Mesendoderm (in vitro differentiated cells): Measurements from ENCODE around the gene ABHD5.
A peak's percentile ranks its signal among the peaks of the same experiment; 100 is the strongest.

ENCODE experiments used
- DNase-seq: peaks from one replicate; pipeline ENCODE4 v3.0.0; 2013
- H2AK5ac ChIP-seq: 2 replicates; pipeline ENCODE4 v1.6.1; 2013; ENCODE audit warnings: low read length, inconsistent platforms
- H2BK120ac ChIP-seq: 2 replicates; pipeline ENCODE4 v1.6.1; 2013; ENCODE audit warnings: low read depth, mild to moderate bottlenecking, low read length, moderate library complexity, mixed read lengths
- H2BK15ac ChIP-seq: replicated peaks from 2 replicates; pipeline ENCODE4 v1.6.1; 2013; ENCODE audit warnings: low read depth, mild to moderate bottlenecking, moderate library complexity
- H2BK5ac ChIP-seq: 2 replicates; pipeline ENCODE4 v1.6.1; 2013; ENCODE audit warnings: low read length, inconsistent platforms
- H3K18ac ChIP-seq: 2 replicates; pipeline ENCODE4 v1.6.1; 2013; ENCODE audit warnings: mild to moderate bottlenecking, low read length, mixed read lengths
- H3K23ac ChIP-seq: one replicate; pipeline ENCODE4 v1.6.1; 2013; ENCODE audit warnings: low read length
- H3K27ac ChIP-seq: 2 replicates; pipeline ENCODE4 v1.5.1; 2013; ENCODE audit warnings: low read depth, mild to moderate bottlenecking, inconsistent platforms, low read length, moderate library complexity
- H3K27me3 ChIP-seq: 2 replicates; pipeline ENCODE4 v1.6.1; 2013; ENCODE audit warnings: low read length, control low read depth, mild to moderate bottlenecking, inconsistent platforms; ENCODE audit not compliant: insufficient read depth, poor library complexity
- H3K36me3 ChIP-seq: 2 replicates; pipeline ENCODE4 v1.6.1; 2013; ENCODE audit warnings: low read length, inconsistent platforms; ENCODE audit not compliant: control insufficient read depth, insufficient read depth
- H3K4ac ChIP-seq: one replicate; pipeline ENCODE4 v1.6.1; 2013; ENCODE audit warnings: low read depth, mild to moderate bottlenecking, low read length, moderate library complexity
- H3K4me1 ChIP-seq: 2 replicates; pipeline ENCODE4 v1.6.1; 2013; ENCODE audit warnings: low read depth, low read length, inconsistent platforms; ENCODE audit not compliant: control insufficient read depth
- H3K4me2 ChIP-seq: 2 replicates; pipeline ENCODE4 v1.6.1; 2013; ENCODE audit warnings: low read length
- H3K4me3 ChIP-seq: 2 replicates; pipeline ENCODE4 v1.5.1; 2013; ENCODE audit warnings: mild to moderate bottlenecking, low read length
- H3K56ac ChIP-seq: one replicate; pipeline ENCODE4 v1.6.1; 2013; ENCODE audit warnings: low read length
- H3K79me1 ChIP-seq: 2 replicates; pipeline ENCODE4 v1.6.1; 2013; ENCODE audit warnings: low read length, inconsistent platforms
- H3K79me2 ChIP-seq: 2 replicates; pipeline ENCODE4 v1.6.1; 2013; ENCODE audit warnings: mild to moderate bottlenecking, low read length; ENCODE audit not compliant: control insufficient read depth, insufficient read depth
- H3K9ac ChIP-seq: 2 replicates; pipeline ENCODE4 v1.6.1; 2013; ENCODE audit warnings: low read length, inconsistent platforms
- H4K5ac ChIP-seq: one replicate; pipeline ENCODE4 v1.6.1; 2013; ENCODE audit warnings: low read length
- H4K8ac ChIP-seq: one replicate; pipeline ENCODE4 v1.6.1; 2013; ENCODE audit warnings: low read depth, mild to moderate bottlenecking, control low read depth, low read length, moderate library complexity
- WGBS: extraction: QIAGEN DNeasy Blood & Tissue Kit; methylation state at CpG from one replicate; pipeline ENCODE4 v1.1.7; 2013; ENCODE audit warnings: low lambda C conversion rate, missing lambda C conversion rate; ENCODE audit not compliant: insufficient coverage; ENCODE audit errors: extremely low coverage; 5-methylcytosine and 5-hydroxymethylcytosine counted together

The ABHD5 gene

DNA sequence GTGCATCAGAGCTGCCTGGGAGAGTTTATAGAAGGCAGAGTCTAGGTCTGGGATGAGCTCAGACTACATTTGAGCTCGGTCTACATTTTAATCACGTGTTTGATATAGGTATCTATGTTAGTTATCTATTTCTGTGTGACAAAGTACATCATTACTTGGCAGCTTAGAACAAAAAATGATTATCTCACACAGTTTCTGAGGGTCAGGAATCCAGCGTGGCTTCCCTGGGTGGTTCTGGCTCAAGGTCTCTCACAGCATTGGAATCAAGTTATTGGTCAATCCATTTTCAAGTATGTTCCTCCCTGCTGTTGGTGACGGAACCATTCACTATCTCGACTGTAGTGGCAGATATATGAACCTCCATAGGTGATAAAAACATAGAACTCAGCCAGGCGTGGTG lies 71.7 kb downstream of the ABHD5 start:
- Histone ChIP-seq H3K23ac (no peak overlapping the region), H2AK5ac (no peak overlapping the region), H3K36me3 (no peaks in the 10 kb centered on the region), H3K4ac (no peak overlapping the region), H3K18ac (no peak overlapping the region), H2BK5ac (no peak overlapping the region), H4K5ac (no peak overlapping the region), H3K79me1 (no peaks in the 10 kb centered on the region), H3K9ac (no peak overlapping the region), H3K4me2 (no peak overlapping the region), H4K8ac (no peak overlapping the region), H3K56ac (no peak overlapping the region), H2BK15ac (no peak overlapping the region), H3K79me2 (no peaks in the 10 kb centered on the region), H3K27ac (no peak overlapping the region), H2BK120ac (no peak overlapping the region), H3K27me3 (no peaks in the 10 kb centered on the region), H3K4me3 (no peak overlapping the region), H3K4me1 (peaks cover 2% of the 10 kb centered on the region)
- no CpG with 5 or more reads among the region's 6 CpGs for WGBS
- DNase-seq = no peak

DNA sequence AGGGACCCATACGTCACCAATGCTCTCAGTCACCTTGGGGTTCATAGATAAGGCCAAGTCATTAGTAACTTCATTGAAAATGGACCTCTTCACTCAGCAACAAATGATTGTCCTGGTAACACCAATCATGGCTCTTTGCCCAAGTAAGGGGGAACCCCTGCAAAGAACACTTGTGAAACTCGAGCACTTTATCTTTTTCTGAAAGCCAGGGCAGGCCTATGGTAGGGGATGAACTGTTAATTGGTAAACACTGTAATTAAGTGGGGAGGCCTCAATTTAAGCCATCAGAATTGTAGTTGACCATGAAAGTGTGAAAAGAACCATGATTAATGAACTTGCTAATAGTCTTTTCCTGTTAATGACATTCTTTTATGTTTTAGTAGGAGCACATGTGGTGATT lies 73.3 kb downstream of the ABHD5 start:
- Histone ChIP-seq H3K79me2 (no peaks in the 10 kb centered on the region), H3K56ac (no peak overlapping the region), H3K27me3 (no peaks in the 10 kb centered on the region), H2BK5ac (no peak overlapping the region), H3K79me1 (no peaks in the 10 kb centered on the region), H2AK5ac (no peak overlapping the region), H4K5ac (no peak overlapping the region), H3K4me1 (peaks cover 2% of the 10 kb centered on the region), H3K18ac (no peak overlapping the region), H3K4me2 (no peak overlapping the region), H2BK120ac (no peak overlapping the region), H3K4ac (no peak overlapping the region), H3K27ac (no peak overlapping the region), H3K4me3 (no peak overlapping the region), H2BK15ac (no peak overlapping the region), H3K36me3 (no peaks in the 10 kb centered on the region), H4K8ac (no peak overlapping the region), H3K9ac (no peak overlapping the region), H3K23ac (no peak overlapping the region)
- WGBS = no CpG with 5 or more reads among the region's 2 CpGs
- DNase-seq = peak; percentile 76

DNA sequence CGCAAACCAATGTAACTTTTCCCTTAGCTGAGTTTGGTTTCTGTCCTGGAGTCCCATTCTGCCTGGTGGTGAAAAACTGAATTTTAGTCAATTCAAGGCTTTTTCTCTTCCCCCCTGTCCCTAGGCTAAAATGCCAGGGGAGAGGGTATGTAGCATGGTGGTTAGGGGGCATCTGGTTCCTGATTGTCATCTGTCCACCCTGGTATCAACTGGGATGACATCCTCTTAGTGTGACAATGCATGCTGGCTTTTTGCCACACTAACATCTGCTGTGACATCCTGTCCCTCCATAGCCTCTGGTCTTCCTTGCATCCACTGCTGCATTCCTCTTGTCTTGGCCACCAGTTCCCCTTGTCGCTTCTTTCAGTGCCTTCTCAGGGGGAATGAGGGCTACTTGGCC lies 73.7 kb downstream of the ABHD5 start:
- Histone ChIP-seq H3K4me2 (no peak overlapping the region), H2BK120ac (no peak overlapping the region), H3K56ac (no peak overlapping the region), H3K4ac (no peak overlapping the region), H2BK15ac (no peak overlapping the region), H4K8ac (no peak overlapping the region), H3K79me1 (no peaks in the 10 kb centered on the region), H3K79me2 (no peaks in the 10 kb centered on the region), H3K4me3 (no peak overlapping the region), H2AK5ac (no peak overlapping the region), H4K5ac (no peak overlapping the region), H3K4me1 (peaks cover 2% of the 10 kb centered on the region), H3K23ac (no peak overlapping the region), H3K36me3 (no peaks in the 10 kb centered on the region), H3K27ac (no peak overlapping the region), H3K9ac (no peak overlapping the region), H3K18ac (no peak overlapping the region), H2BK5ac (no peak overlapping the region), H3K27me3 (no peaks in the 10 kb centered on the region)
- no CpG with 5 or more reads among the region's 2 CpGs for WGBS
- DNase-seq = peak; percentile 65

DNA sequence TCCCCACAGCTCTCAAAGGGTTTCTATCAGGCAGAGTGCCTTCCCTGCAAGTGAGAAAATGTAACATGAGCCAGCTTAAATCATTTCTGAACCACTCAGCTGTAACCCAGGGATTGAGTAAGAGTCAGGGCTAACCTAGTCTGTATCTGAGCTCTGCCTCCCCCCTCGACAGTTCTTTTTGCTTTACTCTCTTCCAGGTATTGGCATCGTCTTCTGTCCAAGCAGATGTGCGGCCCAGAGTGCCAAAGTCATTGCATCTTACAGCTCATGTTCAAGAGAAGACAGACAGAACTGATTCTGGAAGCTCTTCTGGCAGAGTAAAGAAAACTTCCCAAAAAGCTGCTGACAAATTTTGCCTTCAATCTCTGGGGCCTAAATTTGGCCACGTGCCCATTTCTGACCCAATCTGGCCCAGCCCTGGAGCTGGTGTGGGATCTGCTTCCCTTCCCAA lies 74.8 kb downstream of the ABHD5 start:
- Histone ChIP-seq H4K5ac (no peak overlapping the region), H3K79me2 (no peaks in the 10 kb centered on the region), H2BK15ac (no peak overlapping the region), H3K23ac (no peak overlapping the region), H3K4ac (no peak overlapping the region), H3K27me3 (no peaks in the 10 kb centered on the region), H2AK5ac (no peak overlapping the region), H4K8ac (no peak overlapping the region), H3K4me3 (no peak overlapping the region), H3K4me2 (no peak overlapping the region), H2BK5ac (no peak overlapping the region), H3K27ac (no peak overlapping the region), H3K79me1 (no peaks in the 10 kb centered on the region), H2BK120ac (no peak overlapping the region), H3K18ac (no peak overlapping the region), H3K36me3 (no peaks in the 10 kb centered on the region), H3K4me1 (peaks cover 2% of the 10 kb centered on the region), H3K9ac (no peak overlapping the region), H3K56ac (no peak overlapping the region)
- DNase-seq = no peak
- WGBS = no CpG with 5 or more reads among the region's 4 CpGs

DNA sequence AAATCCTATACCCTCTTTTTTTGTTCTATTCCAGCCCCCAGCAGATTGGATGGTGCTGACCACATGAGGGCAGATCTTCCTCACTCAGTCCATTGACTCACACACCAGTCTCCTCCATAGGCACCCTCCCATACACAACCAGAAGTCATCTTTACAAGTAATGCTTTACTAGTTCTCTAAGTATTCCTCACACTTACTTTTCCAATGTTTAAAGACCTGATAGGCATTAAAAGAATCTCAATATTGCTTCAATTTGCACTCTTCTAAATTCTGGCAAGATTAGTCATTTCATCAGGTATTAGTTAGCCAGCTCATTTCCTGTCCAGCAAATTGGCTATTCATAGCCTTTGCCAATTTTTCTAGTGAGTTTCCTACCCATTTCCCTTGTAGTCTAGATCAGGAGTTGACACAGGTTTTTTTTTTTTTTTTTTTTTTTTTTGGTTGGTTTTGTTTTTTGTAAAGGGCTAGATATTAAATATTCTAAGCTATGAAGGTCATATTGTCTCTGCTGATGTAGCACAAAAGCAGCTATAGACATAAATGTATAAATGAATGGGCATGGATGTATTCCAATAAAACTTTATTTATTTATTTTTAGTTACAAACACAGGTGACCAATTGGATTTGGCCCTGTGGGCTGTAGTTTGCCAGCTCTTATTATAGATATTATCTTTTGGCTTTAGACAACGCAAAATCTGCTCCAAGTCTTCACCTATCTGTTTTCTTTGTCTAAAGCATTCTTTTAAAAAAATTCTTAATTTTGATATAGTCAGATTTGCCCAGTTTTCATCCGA lies 76.1 kb downstream of the ABHD5 start:
- no peak overlapping the region for H2AK5ac ChIP-seq
- H3K9ac ChIP-seq = no peak overlapping the region
- no peak overlapping the region for H3K4me2 ChIP-seq
- no peak overlapping the region for H4K8ac ChIP-seq
- H3K36me3 ChIP-seq = no peaks in the 10 kb centered on the region
- H3K18ac ChIP-seq = no peak overlapping the region
- no peak overlapping the region for H3K56ac ChIP-seq
- H3K4me1 ChIP-seq = peaks cover 2% of the 10 kb centered on the region
- no peaks in the 10 kb centered on the region for H3K27me3 ChIP-seq
- H3K4me3 ChIP-seq = no peak overlapping the region
- no peaks in the 10 kb centered on the region for H3K79me1 ChIP-seq
- no peak overlapping the region for H4K5ac ChIP-seq
- H2BK120ac ChIP-seq = no peak overlapping the region
- H2BK5ac ChIP-seq = no peak overlapping the region
- no peak overlapping the region for H3K4ac ChIP-seq
- H2BK15ac ChIP-seq = no peak overlapping the region
- H3K23ac ChIP-seq = no peak overlapping the region
- H3K27ac ChIP-seq = no peak overlapping the region
- H3K79me2 ChIP-seq = no peaks in the 10 kb centered on the region
- WGBS = no CpG with 5 or more reads among the region's 2 CpGs
- DNase-seq = no peak
